ENCODE results near the gene BAHD1.

- TF ChIP-seq, protein P1, sequence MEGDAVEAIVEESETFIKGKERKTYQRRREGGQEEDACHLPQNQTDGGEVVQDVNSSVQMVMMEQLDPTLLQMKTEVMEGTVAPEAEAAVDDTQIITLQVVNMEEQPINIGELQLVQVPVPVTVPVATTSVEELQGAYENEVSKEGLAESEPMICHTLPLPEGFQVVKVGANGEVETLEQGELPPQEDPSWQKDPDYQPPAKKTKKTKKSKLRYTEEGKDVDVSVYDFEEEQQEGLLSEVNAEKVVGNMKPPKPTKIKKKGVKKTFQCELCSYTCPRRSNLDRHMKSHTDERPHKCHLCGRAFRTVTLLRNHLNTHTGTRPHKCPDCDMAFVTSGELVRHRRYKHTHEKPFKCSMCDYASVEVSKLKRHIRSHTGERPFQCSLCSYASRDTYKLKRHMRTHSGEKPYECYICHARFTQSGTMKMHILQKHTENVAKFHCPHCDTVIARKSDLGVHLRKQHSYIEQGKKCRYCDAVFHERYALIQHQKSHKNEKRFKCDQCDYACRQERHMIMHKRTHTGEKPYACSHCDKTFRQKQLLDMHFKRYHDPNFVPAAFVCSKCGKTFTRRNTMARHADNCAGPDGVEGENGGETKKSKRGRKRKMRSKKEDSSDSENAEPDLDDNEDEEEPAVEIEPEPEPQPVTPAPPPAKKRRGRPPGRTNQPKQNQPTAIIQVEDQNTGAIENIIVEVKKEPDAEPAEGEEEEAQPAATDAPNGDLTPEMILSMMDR (conservative IDR thresholded peaks at IDR 0.05 in 1 of 2, IDR thresholded peaks at IDR 0.05 in 1 of 2; ENCODE audit: low read depth in 1 of 2, low read length in 2 of 2): no peak
- no peak for TF ChIP-seq EZH2 (IDR thresholded peaks at IDR 0.05; ENCODE audit: low read length, missing control alignments)
Observed at GRCh38 chr15:40415226-40415625, 25.5 kb upstream of the BAHD1 start.

Measured in fibroblast of lung (primary cell).